KG1 (cell line): ENCODE results near the gene YWHAE.
"Not testable (repeated sequence)": the region's sequence is repeated elsewhere in the genome, so short reads cannot be mapped to it uniquely, and the experiment has no call there.

Experiments
- DNase-seq: peaks from one replicate; lab custom pipeline; 2025; lab: John Stamatoyannopoulos, UW

YWHAE gene

DNA sequence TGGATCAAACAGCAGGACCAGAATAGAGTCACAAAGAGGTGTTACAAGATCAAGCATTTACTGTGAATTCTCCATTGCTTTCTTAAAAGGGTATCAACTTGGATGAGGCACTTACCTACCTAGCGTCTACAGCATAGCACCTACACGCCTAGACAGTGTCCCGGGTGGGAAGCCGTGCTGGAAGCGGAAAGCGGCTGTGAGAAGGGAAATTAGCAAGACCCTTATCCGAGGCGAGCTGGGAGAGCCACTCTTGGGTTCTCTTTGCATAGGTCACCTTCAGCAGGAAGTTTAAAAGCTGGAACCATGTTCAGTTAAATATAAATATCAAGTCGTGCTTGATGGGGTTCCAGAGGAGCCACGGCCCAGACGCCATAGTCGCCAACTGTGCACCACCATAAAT is 74.3 kb downstream of the YWHAE start:
- no peak for DNase-seq

DNA sequence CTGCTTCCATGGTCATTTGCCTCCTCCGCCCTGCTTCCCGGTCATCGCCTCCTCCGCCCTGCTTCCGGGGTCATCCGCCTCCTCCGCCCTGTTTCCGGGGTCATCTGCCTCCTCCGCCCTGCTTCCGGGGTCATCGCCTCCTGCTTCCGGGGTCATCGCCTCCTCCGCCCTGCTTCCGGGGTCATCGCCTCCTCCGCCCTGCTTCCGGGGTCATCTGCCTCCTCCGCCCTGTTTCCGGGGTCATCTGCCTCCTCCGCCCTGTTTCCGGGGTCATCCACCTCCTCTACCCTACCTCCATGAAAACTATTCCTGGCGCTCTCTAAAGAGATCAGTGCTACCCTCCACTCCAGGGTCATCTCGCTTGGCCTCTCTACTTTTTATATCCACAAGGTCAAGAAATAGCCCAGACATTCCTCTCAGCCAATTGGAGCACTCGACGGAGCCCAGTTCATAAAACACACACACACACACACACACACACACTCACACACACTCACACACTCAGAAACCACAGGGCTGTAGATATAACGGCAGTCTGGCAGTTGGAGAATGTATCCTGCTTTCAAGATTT is 75.7 kb downstream of the YWHAE start:
- no peak for DNase-seq

DNA sequence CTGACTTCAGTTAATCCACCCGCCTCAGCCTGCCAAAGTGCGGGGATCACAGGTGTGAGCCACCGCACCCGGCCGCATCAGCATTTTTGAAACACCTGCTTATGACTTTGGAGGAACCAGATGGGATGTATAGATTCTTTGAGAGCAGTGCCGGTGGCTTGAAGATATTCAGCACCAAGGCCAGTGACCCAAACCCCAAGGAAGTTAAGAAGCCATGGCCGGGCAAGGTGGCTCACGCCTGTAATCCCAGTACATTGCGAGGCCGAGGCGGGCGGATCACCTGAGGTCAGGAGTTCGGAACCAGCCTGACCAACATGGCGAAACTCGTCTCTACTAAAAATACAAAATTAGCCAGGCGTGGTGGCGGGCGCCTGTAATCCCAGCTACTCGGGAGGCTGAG is 76.7 kb downstream of the YWHAE start:
- DNase-seq = no peak

DNA sequence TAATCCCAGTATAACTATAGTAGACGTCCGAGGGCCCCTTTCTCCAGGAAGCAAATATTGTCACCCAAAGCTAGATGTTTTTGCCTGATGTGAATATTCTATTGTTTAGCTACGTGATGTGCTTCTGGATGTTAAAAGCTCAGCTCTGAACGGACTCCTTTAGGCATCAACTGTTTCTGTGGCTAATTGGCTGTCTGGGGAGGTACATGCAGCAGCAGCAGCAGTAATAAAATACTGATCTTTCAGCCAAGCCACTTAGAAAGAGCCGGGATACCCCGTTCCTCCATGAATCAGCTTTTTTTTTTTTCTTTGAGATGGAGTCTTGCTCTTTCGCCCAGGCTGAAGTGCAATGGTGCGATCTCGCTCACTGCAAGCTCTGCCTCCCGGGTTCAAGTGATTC is 77.5 kb downstream of the YWHAE start:
- DNase-seq = no peak

DNA sequence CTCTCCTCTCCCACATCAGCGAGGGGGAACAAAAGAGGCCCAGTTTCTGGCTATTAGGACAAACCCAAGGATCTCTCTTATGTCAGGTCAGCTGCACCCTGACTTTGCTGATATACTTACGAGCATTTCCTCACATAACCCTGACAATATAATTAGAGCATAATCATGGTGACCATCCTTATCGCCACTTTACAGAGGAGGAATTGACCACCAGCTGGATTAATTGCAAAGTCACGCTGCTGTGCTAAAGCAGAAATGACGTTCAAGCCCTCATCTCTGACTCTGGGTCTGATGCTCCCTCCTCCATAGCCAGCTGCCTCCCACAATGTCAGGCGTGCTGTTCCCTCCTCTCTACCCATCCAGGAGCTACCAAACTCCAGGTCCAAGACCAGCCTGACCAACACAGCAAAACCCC is 78.0 kb downstream of the YWHAE start:
- no peak for DNase-seq

DNA sequence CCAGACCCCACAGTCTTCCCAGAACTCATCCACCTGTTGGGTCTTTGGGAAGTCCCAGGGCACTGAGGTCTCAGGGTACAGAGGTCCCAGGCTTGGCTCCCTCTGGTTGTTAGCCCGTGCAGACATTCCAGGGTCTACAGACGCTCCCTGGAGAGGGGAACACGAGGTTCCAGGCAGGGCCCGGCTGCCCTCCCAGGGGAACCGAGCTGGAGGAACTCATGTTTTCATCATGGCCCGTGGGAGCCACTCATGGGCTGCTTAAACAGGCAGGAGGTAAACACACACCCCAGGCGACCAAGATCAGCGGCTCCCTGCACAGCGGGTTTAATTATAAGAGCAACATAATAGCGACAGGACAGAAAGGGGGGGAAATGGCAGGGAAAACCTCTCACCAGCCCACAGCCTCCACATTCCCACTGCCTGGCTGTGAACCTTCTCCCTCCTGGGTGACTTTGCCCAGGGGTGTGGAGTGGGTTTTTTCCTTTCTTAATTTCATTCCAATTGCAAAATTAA is 84.1 kb downstream of the YWHAE start:
- DNase-seq = no peak

DNA sequence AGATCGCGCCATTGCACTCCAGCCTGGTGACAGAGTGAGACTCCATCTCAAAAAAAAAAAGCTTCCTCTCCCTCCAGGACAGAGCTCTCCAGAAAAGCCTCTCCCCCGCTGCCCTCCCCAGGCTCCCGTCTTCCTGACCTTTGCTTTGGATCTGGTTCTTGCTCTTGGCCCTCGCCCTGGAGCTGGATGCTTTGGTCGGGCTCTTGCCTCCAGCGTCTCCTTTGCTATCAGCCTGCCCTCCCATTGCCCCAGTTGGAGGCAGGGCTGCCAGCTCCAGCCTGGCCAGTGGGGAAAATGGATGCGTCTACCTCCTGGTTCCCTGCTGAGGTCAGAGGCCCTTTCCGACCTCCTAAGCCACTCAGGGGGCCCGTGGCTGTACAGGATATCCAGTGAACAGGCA is 84.6 kb downstream of the YWHAE start:
- DNase-seq = no peak

DNA sequence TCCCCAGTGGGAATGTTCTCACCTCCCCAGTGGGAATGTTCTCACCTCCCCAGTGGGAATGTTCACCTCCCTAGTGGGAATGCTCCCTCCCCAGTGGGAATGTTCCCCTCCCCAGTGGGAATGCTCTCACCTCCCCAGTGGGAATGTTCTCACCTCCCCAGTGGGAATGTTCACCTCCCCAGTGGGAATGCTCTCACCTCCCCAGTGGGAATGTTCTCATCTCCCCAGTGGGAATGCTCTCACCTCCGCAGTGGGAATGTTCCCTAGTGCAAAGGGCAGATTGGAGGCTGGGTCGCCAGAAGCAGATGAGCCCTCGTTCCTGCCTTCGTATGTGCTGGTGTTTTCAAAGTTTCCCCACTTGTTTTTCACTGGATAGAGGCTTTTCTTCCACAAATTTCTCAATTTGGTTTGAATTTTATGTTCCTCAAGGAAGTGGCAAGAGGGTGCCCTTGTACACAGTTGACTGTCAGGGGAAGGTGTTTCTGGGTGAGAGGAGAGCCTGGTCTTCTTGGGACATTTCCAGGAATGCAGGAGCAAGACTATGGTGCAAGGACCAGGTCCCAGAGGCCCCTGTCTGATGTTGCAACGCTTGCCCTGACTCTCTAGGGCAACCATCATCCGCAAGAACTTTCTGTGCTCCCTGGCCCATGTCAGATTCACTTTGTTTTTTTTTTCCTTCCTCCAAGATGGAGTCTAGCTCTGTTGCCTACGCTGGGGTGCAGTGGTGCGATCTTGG is 86.6 kb downstream of the YWHAE start:
- DNase-seq = no peak

DNA sequence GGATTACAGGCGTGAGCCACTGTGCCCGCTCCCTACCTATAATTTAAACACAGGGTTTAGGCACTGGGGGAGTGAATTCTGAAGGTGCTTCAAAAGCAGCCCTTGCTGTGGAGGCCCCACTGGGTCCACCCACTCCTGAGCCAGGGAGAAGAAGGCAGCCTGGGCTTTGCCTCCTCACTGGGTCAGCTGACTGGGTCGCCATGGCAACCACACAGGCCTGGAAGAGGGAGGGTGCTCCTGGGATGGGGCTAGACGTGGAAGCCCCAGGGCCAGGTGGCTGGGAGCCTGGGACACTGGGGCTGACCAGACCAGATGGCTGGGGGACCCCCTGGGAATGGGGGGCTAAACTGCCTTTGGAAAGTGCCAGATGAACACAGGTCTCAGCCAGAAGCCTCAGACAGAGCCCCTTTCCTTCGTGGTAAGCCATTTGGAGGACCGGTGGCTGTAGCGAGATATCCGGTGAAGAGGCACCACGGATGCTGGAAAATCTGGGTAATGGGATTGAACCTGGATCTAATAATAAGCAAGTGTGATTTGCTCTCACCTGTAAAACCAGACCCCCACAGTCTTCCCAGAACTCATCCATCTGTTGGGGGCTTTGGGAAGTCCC is 87.7 kb downstream of the YWHAE start:
- no peak for DNase-seq

DNA sequence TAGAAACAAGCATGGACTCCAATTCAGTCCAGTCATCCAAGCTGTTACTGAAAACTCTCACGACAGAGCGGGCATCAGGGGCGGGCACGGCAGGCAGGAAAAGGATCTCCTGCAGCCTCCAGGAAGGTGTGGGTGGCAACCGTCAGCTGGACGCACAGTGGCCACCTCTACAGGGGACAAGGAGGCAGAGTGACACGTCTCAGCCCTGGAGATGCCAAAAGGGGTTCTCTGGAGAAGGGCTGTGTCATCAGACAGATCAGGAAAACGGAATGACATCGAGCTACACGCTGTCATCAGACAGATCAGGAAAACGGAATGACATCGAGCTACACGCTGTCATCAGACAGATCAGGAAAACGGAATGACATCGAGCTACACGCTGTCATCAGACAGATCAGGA is 92.2 kb downstream of the YWHAE start:
- DNase-seq = not testable (repeated sequence)

DNA sequence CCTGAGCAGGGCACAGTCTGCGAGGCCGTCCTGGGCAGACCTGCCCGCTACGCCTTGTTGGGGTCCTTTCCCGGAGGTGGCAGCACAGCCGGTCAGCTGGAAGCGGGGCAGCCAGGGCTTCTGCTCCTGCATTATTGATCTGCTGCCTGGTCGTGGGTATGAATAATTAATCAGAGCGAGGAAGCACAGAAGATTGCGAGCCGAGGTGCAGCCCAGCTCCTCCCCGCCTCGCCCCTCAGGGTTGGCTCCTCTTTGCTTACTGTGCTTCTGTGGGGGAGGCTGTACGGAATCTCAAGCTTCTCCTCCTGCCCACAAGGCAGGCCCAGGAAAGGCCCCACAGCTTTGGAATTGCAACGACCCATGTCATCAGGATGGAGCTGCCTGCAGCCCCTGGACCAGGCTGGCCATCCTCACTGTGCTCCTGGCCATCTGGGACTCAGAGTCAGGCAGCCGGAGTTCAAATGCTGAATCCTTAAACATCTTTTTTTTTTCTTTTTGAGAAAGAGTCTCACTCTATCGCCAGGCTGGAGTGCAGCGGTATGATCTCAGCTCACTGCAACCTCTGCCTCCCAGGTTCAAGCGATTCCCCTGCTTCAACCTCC is 95.0 kb downstream of the YWHAE start:
- no peak for DNase-seq

DNA sequence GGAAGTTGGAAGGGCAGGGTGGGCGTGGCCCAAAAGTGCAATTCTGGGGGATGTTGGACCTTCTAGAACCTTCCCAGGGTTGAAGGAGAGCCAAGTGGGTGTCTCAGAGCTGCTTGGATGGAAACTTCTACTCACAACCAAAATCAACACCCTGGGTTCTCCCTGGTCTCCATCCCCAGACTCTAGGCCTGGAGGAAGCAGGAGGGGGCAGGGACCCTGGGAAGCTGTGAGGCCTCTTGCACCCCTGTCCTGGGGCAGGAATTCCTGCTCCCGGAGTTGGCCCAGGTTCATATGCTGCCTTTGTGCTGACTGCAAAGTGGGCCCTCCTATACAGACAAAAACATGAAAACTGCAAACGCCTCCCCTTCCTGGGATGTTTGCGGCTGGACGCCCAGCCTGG is 95.5 kb downstream of the YWHAE start:
- DNase-seq = no peak

DNA sequence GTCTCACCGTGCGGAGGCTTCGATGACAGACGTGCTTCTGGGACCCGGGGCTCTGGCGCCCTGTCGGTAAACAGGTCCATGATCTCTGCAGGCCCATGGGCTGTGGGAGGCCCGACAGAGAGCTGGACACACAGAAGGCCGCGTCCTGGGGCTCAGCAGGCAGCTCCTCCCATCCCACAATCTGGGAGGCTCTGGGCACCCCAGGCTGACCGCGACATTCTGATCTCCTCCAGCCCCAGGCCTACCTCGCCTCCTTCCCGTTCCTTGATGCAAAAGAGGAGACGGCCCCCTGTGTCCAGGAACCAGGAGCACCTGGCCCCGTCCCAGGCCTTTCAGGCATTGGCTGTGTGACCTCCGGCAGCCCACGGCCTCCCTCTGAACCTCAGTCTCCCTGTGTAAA is 97.3 kb downstream of the YWHAE start:
- DNase-seq = no peak

DNA sequence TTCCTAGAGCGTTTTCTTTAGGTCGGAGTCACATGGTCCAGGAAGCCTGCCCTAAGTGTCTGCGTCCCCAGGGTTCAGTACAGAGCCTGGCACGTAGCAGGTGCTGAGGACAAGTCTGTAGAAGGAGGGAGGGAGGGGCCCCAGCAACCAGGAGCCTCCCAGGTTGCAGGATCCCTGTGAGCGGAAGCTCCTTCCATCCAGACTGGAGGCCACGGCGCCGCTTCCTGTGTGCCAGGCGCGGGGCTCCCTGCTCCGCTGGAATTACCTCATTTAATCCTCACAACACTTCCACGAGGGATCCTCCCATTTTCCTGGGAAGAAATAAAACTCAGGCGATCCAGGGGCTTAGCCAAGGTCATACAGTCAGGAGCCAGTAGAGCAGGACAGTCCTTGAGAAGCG is 98.5 kb downstream of the YWHAE start:
- DNase-seq = no peak

DNA sequence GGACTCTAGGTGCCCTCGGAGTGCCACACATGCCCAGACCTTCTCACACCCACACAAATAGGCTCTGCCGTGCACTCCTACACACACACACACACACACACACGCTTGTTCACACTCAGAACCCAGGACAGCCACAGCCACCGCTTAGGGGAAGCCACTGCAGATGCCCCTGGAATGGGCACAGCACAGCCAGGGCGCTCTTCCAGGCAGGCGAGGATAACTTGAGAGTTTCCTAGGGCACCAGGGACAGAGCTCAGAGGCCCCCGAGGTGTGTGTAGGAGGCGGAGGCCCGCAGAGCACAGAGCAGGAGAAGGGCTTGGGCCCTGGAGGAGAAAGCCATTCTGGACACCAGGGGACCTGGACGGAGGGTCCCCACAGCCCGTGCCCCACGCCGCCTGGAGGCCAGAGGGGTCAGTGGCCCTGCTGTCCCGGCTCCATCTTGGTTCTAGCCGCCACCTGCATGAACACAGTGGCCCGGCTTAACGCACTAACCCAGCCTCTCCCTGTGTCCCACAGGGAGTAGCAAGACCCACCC is 99.6 kb downstream of the YWHAE start:
- DNase-seq = no peak

DNA sequence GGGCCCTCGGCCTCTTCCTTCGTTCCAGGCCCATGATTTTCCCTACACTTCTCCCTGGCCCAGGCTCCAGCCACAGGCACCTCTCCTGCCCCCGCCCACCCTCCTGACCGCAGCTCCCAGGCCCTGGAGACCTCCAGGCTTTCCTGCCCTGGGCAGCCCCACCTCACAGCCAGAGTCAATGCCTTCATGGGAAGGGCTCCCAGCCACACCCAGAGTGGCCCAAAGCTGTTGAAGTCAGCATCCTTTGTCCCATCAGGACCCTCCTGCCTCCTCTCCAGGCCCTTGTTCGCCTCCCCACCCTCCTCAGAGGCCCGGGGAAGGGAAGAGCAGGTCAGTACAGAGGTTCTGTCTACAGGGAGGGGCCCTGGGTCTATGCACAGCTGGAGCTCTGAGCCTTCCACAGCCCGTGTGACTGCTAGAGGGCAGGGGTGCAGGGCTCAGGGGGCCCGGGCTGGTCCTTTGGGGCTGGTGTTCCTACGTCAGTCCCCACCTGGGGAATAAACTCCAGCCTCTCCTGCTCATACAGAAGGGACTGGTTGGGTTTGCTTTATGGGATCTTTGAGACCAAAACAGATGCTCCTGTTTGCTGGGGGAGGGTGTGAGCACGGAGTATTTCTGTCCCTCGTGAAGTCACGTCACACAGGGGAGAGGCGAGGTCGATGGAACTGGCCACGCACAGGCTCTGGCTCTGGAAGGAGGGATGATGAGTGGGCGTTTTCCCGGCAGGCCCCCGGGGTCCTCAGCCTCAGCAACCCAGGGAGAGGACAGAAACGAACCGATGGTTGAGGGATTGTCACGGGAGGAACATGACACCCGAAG is 100.3 kb downstream of the YWHAE start:
- DNase-seq = no peak

DNA sequence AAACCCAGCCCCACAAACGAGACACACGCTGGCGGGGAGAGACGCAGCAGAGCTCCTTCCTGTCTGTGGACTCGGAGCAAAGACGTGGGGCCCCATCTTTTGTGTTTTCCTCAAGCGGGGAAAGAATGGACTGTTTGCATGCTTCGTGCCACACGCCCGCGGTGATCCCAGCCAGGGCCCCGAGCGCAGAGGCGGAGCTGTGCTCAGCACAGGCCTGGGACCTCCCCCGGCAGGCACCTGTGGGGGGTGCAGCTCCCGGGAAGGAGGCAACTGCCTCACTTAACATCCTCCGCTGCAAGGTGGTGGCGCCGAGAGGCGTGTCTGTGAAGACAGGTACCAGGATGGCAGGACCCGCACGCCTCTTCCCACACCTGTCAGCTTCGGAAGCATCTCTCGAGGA is 101.4 kb downstream of the YWHAE start:
- no peak for DNase-seq
